ENCODE measurements around the gene OSBPL8. TPM values are rescaled to one million over a fixed set of nuclear protein-coding genes. Genes with fewer than 3 reads are reported as not detected.
"Not testable (repeated sequence)": the region's sequence is repeated elsewhere in the genome, so short reads cannot be mapped to it uniquely, and the experiment has no call there.

Gene OSBPL8
- polyA plus RNA-seq, 3 donors: 61.0 to 70.1 (median 63.7) TPM

- no peak for DNase-seq
Measured at GRCh38 chr12:76531056-76531455, 28.5 kb downstream of the OSBPL8 start.

GRCh38 chr12:76530516-76530915, 29.1 kb downstream of the OSBPL8 start:
- DNase-seq: no peak

GRCh38 chr12:76529226-76529918, 30.2 kb downstream of the OSBPL8 start:
- DNase-seq: no peak

GRCh38 chr12:76523408-76523807, 36.2 kb downstream of the OSBPL8 start:
- no peak for DNase-seq

- DNase-seq: no peak
Measured at GRCh38 chr12:76520348-76520747, 39.2 kb downstream of the OSBPL8 start.

GRCh38 chr12:76519538-76519937, 40.0 kb downstream of the OSBPL8 start:
- DNase-seq: no peak

- no peak for DNase-seq
Measured at GRCh38 chr12:76518699-76519098, 40.9 kb downstream of the OSBPL8 start.

GRCh38 chr12:76515271-76515670, 44.3 kb downstream of the OSBPL8 start:
- DNase-seq: no peak

GRCh38 chr12:76511116-76511716, 48.4 kb downstream of the OSBPL8 start:
- DNase-seq: not testable (repeated sequence)

GRCh38 chr12:76508128-76508980, 51.2 kb downstream of the OSBPL8 start:
- DNase-seq: no peak

- no peak for DNase-seq
Measured at GRCh38 chr12:76506149-76506548, 53.4 kb downstream of the OSBPL8 start.

GRCh38 chr12:76505050-76505449, 54.5 kb downstream of the OSBPL8 start:
- DNase-seq: no peak

GRCh38 chr12:76504606-76505005, 55.0 kb downstream of the OSBPL8 start:
- DNase-seq: no peak

GRCh38 chr12:76503957-76504356, 55.6 kb downstream of the OSBPL8 start:
- DNase-seq: no peak

GRCh38 chr12:76501390-76501789, 58.2 kb downstream of the OSBPL8 start:
- DNase-seq: no peak

- DNase-seq: not testable (repeated sequence)
Measured at GRCh38 chr12:76499136-76499535, 60.4 kb downstream of the OSBPL8 start.

- DNase-seq: no peak
Measured at GRCh38 chr12:76495556-76495955, 64.0 kb downstream of the OSBPL8 start.

- no peak for DNase-seq
Measured at GRCh38 chr12:76491292-76491691, 68.3 kb downstream of the OSBPL8 start.

GRCh38 chr12:76490763-76491162, 68.8 kb downstream of the OSBPL8 start:
- DNase-seq: no peak

- no peak for DNase-seq
Measured at GRCh38 chr12:76489737-76490136, 69.8 kb downstream of the OSBPL8 start.

GRCh38 chr12:76486011-76486410, 73.6 kb downstream of the OSBPL8 start:
- no peak for DNase-seq

GRCh38 chr12:76480796-76481195, 78.8 kb downstream of the OSBPL8 start:
- no peak for DNase-seq

- no peak for DNase-seq
Measured at GRCh38 chr12:76478045-76478444, 81.5 kb downstream of the OSBPL8 start.

Data from renal pelvis (tissue), 4 donors.